GM12891 (cell line): Measurements from ENCODE around the gene STYXL2.

Experiments
- PAX5 ChIP-seq: IDR thresholded peaks from 2 replicates; pipeline ENCODE4 v1.6.1; 2011; ENCODE audit warnings: low read length, moderate library complexity, mild to moderate bottlenecking; ENCODE audit not compliant: insufficient read depth, severe bottlenecking
- POLR2A ChIP-seq: IDR thresholded peaks from 2 replicates; pipeline ENCODE4 v1.6.1; 2011; ENCODE audit warnings: low read depth, low read length, control low read depth
- POLR2AphosphoS5 ChIP-seq: IDR thresholded peaks from 2 replicates; pipeline ENCODE4 v1.6.1; 2011; ENCODE audit warnings: low read depth, low read length, control low read depth
- POU2F2 ChIP-seq: IDR thresholded peaks from 2 replicates; pipeline ENCODE4 v1.6.1; 2011; ENCODE audit warnings: low read depth, mild to moderate bottlenecking, control low read depth, low read length, moderate library complexity
- TAF1 ChIP-seq: IDR thresholded peaks from 2 replicates; pipeline ENCODE4 v1.6.1; 2011; ENCODE audit warnings: low read depth, low read length, control low read depth

DNA sequence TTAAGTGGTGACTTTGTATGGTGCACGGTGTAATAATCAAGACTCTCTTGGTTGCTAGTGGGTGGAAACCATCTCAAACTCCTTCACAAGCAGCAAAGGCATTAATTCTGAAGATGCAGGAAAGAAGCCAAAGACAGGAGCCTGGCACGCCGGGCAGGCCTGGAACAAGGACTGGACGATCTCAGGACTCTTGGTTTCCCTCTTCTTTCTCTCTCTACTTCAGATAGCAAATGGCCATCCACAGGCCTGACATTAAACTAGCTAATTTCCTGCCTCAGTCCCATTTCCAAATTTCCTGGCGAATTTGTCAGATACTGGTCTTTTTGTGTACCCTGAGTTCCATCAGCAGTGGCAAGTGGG is 28.2 kb downstream of the STYXL2 start:
- TF ChIP-seq POLR2AphosphoS5: no peak
- TF ChIP-seq PAX5: no peak
- no peak for TF ChIP-seq POLR2A
- TF ChIP-seq POU2F2: no peak
- TF ChIP-seq TAF1: no peak
